Stimulated activated CD4-positive, alpha-beta T cell treated with anti-CD3 and anti-CD28 coated beads, Interleukin-4, amount 100 ng/mL, for 24 hours (primary cell): ENCODE measurements around the gene IMPACT.

ENCODE experiments used
- DNase-seq: peaks from one replicate; pipeline ENCODE4 v3.0.0-alpha.2; 2020

Gene IMPACT

DNA sequence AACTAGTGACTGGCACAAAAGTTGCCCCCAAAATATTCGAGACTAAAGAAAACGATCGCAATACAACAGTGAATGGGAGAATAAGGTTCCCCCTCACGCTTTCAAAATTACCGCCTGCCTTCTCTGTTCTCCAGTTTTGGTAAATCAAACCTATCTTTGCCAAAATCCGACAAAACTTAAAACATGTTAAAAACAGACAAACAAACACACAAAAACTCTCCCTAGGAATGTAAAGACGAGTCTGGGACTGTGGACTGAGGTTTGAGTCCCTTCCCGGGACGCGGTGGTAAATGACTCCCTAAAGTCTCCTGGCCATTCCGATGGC lies 435 bp upstream of the IMPACT start:
- DNase-seq = no peak

DNA sequence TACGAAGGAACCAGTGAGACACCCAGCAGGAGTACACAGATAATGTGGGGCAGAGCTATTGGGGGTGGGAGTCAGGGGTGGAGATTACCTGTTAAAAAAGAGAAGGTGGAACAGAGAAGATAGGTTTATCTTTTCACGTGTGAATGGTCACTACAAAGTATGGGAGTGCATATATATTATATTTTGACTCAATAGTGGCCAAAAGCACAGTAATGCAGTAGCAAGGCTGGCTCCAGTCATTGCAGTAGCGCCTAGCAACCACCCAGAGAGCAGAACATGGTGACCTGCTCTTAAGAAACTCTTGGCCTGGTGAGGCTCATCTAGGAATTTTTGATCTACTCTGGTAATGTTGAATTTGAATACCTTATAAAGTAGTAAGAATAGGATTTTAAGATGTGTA lies 1.0 kb downstream of the IMPACT start:
- no peak for DNase-seq

DNA sequence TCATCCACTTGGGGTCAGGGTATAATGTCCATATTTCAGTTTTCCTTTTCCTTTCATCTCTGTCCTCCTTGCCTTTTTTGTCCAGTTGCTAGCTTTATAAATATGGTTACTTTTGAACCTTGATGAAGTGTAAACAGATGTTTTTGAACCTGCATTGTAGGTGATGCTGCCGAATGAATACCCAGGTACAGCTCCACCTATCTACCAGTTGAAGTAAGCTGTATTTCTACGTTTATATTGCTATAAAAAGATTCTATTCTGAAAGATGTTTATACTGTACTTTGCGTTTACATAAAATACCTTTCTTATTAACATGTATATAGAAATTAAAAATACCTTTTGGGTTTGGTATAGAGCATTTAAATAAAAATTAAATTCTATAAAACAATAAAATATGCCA lies 2.2 kb downstream of the IMPACT start:
- no peak for DNase-seq

DNA sequence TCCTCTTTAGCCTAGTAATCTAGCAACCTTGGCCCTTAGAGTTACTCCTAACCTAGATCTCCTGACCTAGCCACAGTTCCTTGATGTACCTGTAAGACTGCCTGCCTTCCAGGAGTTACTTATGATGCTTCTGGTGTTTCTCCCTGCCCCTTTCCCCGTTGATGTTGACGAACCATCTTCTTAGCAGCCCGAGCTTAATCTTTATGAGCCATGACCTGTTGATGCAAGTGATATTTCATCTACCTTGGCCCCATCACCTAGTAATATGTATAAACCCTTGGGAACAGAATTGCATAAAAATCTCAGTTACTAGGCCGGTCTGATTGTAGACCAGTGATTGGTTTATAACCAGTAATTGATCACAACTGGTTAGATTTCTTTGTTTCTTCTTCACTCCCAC lies 2.7 kb downstream of the IMPACT start:
- no peak for DNase-seq

DNA sequence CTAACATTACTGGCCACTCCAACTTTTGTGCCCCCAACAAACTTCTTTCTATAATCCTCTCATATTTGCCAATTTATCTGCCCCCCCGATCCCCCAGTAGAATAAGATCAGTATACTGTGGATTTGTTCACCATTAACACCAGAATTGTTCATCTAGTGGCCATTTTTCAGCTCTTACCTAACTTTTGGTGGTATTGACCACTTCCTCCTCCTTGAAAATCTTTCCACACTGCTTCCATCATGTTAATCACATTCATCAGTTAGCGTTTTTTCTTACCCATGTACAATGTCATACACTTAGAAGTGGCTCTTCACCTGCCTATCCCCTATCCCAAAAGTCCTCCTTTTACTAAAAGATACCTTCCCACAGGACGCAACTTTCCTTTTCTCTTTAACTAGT lies 6.1 kb downstream of the IMPACT start:
- DNase-seq = no peak

DNA sequence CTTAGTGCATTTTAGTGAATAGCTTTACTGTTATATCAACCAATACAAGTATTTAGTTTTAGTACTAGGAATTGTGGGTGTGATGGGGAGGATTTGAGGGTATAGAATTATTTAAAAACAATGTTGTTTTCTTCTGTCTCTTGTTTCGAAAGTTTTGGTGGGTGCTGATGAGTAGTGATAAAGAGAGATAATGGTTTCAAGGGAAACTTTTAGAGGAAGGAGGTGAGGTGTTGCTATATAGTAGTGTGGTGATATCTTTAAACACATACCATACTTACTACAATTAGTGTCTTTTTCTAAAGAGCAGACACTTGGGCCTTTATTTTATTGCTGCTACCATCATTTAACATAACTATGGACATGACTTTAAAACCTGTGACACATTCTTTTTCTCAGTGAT lies 10.5 kb downstream of the IMPACT start:
- no peak for DNase-seq

DNA sequence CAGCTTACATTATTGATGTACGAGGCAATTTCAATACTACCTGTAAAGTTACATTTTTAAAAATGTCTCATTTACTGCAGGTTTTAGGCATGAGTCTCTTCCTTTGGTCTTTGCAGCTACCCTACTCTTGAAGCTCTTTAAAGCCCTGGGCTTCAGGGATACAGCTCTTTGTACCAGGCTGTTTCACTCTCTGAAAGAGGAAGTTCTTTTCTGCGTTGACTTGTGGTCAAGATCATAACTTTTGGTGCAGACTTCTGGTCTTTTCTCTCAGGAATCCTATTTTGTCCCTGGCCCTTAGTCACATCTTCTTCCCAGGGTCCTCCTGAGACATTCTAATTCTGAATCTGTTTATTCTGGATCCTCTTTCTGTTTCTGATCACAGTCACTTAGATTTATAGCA lies 17.4 kb downstream of the IMPACT start:
- DNase-seq = no peak

DNA sequence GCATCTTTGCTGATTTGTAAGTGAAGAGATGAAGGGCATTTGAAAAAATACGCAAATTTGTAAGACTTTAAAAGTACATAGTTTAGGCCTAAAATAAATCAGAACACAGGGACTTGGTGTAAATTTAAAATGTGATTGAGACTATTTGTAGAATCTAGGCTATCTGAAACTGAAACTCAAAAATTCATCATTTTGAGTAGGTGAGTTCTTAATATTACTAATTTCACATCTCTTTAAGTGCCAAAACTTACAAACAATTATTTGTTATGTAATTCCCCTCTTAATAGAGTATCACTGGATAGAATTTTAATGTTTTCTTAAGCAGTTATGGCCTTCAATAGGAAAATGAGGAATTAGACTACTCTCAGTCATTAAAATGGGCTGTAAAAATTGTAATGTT lies 20.0 kb downstream of the IMPACT start:
- no peak for DNase-seq

DNA sequence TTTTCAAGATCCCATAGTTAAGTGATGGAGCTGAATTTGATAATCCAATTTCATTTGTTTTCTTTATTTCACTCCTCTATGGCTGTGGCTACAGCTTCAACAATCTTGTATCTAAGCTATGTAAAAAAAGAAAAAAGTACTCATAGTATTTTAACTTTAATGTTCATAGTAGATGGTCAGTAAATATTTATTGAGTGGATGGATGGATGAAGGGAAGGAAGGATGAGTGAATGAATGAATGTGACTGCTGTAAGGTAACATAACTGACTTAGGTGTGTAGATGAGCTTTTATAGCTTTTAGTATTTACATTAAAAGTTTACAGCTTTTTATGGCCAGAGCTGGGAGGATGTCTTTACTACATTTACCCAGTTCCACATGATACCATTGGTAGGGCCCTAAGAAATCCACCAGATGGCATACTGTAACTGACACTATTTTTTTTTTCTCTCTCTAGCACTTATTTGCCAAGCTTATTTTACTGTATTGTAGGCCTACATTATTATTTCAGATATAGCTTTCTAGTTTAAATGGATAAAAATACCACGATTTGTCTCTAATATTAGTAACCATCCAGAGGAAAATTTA lies 20.6 kb downstream of the IMPACT start:
- DNase-seq = no peak

DNA sequence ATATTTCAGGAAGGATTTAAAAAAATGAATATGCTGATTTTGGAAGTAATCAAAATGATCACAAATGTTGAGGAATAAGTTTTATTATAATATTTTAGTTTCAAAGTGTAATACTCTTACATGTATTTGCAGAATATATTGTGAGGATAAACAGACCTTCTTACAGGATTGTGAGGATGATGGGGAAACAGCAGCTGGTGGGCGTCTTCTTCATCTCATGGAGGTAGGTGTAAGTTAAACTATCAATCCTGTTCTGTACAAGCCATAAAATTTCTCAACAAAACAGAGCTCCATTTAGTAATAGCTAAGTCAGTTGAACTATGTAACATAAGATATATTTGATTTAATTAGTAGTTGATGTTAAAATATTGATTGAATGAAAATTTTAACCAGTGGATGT lies 21.5 kb downstream of the IMPACT start:
- no peak for DNase-seq

DNA sequence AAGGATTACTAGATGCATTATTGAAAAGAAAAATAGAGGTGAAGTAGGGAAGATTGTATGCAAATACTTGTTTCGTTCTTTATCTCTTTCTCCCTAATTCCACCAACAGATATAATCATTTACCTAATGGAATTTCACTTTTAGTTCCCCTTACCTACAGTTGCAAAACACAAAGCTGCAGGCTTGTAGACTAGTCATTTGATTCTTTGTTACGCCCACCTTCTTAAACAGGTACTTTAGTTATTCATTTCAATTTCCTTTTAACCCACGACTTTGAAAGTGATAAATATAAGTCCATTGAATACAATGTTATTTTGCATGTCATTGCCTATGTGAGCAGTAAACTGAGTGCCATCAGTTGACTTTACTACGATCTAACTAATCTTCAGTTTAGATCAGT lies 30.1 kb downstream of the IMPACT start:
- DNase-seq = no peak

DNA sequence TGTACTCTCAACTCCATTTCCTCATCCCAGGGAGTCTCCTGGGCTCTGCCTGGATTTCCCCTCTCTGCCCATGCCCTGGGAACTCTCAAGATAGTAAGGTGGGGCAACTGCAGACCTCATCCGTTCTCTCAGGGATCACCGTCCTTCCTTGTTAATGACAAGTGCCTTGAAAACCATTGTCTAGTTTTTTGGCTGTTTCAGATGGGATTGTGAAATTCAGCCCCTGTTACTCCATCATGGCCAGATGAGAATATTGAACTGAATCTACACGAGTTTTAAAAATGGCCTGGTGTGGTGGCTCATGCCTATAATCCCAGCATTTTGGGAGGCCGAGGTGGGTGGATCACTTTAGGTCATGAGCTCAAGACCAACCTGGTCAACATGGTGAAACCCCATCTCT lies 33.3 kb downstream of the IMPACT start:
- DNase-seq = no peak

DNA sequence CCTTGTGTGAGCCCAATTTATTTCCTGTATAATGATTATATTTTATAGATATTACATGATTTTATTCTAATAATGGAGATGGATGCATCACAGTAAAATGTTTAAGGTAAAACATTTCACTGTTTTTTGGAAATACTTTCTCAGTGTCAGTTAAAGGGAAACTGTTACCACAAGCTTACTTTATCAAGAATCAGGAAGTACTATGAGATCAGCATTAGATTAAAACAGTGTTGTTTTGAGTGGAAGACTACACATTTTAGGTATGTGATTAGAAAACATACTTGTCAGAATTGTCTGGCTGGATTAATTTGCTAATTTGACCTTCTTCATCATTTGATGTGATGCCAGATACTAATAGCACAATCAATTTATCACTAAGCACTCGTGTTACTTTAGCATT lies 33.9 kb downstream of the IMPACT start, which contains the start of gene HRH4:
TSS of gene HRH4 (plus strand) at position 250 of the 400 bp plus-strand sequence. CDS start at position 342, 92 bp downstream.
- DNase-seq = no peak

DNA sequence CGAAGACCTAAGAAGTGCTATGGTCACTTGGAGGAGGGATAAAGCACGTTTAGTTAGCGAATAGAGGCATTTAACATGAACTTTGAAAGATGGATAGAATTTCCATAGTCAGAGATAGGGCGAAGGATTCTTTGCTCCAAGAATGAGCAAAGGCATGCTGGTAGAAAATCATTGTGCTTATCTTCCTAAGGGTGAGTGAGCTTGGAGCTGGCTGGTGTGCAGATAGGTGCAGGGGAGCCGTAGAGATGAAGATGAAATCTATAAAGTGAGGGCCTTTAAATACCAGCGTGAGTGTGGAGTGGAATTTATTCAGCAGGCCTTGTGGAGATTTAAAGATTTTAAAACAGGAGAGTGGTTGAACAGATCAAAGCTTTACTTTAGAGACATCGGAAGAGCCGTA lies 35.5 kb downstream of the IMPACT start:
- DNase-seq = no peak

DNA sequence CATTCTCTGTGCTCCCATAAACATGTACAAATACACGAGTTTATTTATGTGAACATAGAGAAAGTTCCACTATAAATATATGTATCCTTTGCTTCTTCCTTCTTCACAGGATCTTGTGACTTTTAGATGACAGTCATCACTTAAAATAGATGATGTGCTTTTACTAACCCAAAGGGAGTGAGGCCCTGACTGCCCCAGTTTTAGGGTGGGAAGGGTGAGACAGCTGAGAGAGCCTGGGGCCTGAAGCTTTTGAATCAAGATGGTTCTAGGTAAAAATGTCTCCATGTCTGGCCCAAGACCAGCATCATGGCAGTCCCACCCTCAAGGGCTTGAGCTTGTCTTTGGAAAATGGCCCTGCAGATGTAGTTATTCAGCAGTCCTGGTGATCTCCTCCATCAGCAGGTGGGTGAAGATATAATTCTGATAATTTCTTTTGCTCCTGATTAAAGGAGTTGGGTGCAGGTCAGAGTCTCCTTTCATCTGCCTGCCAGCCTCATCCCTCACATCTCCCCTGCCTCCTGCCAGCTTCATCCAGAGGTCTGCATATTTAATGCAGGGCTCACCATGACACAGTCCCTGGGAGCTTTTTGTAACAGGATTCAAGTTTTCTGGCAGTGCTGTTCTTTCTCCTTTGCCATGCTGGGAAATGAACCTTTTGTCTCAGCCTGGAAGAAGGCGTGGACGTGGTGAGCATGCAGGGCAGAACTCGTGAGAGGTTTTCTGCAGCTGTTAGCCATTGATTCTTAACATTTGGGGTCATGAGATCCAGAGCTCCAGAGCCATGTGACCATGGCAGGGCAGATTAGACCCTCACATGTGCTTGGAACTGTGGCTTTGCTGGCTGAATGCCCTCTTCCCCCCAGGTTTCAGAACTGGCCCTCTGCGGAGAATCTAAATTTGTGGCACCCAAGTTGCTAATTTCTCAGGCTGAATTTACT lies 36.6 kb downstream of the IMPACT start:
- DNase-seq = no peak

DNA sequence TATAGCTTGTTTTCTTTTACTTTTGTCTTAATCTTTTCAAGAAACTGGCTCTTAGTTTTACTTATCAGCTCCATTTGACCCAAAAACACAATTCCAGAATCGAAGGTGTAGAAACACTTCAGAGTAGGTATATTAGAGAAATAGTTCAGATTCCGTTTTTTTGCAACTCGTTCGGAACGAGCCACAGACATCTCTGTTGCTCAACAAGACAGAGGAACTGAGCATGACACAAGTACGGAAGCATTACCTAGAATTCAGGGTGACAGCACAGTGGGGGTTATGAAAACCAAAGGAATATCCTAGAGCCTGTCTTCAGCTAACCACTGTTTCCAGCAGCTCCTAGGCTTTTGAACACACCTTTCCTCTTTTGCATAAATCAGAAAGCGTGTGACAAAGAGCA lies 39.0 kb downstream of the IMPACT start:
- DNase-seq = no peak

DNA sequence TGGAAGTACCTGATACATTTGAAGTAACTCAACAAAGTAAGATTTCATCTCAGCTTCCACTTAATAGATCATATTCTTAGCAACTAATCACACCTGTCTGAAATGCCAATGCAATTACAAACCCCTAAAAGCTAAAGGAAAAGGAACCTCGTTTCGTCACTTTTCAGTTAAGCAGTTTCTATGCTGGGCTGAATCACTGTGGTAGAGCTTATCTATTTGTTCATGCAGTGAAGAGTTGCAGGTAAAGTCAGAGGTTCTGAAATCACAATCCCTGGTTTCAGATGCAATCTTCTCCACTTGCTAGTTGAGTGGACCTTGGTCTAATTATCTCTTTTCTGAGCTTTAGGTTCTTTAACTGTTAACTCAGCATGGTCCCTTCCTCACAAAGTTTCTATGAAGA lies 40.3 kb downstream of the IMPACT start:
- DNase-seq = no peak

DNA sequence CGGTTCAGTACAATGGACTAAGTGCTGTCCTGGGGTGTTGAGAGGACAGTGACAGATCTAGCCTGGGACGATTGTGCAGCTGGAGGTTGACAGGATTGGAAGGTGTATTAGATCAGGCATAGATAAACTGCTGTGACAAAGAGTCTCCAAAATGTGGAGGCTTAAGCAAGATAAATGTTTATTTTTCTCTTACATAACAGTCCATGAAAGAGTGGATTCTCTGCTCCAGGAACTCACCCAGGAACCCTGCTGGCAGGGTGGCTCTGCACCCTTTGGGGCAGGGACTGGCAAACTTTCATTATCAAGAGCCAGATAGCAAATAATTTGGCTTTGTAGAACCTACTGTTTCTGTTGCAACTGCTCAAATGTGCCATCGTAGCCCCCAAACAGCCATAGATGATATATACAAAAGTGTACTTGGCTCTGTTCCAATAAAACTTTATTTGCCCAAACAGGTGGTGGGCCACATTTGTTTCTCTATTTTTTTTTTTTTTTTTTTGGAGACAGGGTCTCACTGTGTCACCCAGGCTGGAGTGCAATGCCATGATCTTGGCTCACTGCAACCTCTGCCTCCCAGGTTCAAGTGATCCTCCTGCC lies 43.6 kb downstream of the IMPACT start:
- DNase-seq = no peak

DNA sequence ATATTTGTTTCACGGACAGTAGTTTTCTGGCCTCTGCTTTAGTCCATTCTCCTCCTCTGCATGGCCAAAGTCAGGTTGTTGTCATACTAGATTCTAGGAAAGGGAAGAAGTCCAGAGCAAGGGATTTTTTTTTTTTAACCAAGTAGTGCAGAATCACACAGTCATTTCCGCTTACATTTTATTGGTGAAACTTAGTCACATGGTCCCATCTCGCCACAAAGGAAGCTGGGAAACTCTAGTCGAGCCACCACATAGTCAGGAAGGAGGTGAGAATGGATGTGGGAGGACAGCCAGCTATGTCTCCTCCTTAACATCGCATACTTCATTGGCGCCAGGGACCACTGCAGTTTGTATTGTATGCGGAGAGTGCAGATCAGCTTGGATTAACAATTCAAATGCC lies 44.3 kb downstream of the IMPACT start:
- no peak for DNase-seq

DNA sequence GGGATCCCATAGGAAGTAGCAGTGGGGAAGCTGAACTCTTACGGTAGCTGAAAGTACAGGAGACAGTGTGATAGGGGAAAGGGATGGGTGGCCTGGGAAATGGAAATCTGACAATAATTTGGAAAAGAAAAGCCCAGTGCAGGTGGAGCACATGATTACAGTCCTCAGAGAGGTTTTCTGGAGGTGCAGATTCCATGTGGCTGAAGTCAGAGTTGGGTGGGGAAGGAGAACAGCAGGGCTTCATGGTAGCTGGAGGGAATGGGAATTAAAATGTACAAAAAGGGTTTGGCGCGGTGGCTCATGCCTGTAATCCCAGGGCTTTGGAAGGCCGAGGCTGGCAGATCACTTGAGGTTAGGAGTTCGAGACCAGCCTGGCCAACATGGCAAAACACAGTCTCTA lies 46.1 kb downstream of the IMPACT start:
- DNase-seq = no peak

DNA sequence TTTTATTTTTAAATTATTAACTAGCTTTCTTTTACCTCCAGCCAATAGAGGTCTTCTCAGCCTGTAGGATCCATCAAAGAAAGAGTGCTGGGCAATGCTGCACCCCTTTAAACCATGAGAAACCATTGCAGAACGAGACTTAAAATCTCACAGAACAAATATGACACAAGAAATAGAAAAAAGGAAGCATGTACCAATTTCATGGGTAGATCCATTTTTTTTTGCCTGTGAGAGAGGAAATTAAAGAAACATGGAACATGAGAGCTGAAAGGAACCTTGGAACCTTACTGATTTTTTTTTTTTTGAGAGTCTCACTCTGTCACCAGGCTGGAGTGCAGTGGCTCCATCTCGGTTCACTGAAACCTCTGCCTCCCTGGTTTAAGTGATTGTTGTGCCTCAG lies 47.9 kb downstream of the IMPACT start:
- DNase-seq = no peak

DNA sequence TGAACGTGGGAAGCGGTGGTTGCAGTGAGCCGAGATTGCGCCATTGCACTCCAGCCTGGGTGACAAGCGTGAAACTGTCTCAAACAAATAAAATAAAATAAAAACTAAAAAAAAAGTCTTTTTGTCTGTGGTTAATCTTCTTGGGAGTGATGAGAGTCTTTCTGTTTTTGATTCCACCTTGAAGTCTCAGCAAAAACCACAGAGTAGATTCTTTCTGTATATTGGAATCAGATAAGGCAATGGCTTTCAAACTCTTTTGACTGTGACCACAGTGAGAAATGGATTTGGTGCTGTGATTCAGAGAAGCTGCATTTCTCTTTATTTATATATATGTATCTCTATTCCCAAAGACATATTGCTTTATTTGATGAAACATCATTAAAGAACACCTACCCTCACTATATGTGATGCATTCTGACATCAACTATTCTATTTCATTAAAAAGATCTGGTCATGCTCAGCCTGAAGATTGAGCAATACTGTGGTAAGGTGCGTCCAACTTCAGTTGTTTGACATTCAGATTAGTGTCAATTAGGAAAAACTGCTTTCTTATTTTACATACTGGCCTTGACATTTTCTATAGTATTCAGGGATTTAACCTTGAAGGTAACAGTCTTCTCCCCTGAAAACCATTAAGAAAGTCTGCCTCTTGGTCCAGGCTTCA lies 49.6 kb downstream of the IMPACT start:
- DNase-seq = no peak

DNA sequence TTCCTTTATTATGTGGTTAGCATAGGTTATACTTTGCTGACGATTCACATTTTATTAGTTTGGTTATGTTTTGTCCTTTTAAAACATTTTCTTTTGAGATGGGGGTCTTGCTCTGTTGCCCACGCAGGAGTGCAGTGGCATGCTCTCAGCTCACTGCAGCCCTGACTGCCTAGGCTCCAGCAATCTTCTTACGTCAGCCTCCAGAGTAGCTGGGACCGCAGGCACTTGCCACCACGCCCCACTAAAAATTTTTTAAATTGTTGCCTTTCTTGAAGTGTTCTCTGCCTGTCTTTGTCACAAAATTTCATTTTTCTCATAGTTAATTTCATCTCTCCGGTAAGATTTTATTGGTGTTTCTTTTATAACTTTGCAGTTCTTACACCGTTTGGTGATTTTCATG lies 52.9 kb downstream of the IMPACT start:
- no peak for DNase-seq

DNA sequence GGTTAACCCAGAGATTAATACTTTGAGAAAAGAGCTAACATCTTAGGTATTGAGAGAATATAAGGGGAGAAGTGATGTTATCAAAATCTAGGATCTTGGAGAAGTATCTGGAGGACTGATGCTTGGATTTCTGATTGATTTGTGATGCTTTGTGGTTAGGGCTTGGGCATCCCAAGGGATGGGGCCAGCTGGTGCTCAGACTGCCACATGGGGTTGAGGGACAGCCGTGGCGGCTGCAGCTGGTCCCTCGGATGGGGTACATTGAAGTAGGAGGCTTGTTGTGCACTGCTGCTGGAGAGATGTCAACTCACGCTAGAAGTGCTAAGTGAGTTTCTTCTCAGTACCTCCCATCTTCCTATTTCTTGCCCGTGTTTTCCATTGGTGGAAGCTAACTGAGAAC lies 56.4 kb downstream of the IMPACT start:
- no peak for DNase-seq
